Inflammatory macrophage treated with lipopolysaccharide for 4 hours (primary cell): ENCODE data around the gene ARL4D.
"Not testable (repeated sequence)": the region's sequence is repeated elsewhere in the genome, so short reads cannot be mapped to it uniquely, and the experiment has no call there.

Experiments used
- DNase-seq: peaks from one replicate; pipeline ENCODE4 v3.0.0-alpha.2; 2020

The ARL4D gene

DNA sequence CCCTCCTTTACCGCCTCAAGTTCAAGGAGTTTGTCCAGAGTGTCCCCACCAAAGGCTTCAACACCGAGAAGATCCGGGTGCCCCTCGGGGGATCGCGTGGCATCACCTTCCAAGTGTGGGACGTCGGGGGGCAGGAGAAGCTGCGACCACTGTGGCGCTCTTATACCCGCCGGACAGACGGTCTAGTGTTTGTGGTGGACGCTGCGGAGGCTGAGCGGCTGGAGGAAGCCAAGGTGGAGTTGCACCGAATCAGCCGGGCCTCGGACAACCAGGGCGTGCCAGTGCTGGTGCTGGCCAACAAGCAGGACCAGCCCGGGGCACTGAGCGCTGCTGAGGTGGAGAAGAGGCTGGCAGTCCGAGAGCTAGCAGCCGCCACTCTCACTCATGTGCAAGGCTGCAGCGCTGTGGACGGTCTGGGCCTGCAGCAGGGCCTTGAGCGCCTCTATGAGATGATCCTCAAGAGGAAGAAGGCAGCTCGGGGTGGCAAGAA lies 1.1 kb downstream of the ARL4D start:
- no peak for DNase-seq

GRCh38 chr17:43400943-43401717 lies 2.3 kb downstream of the ARL4D start:
- DNase-seq: peak; percentile 29

DNA sequence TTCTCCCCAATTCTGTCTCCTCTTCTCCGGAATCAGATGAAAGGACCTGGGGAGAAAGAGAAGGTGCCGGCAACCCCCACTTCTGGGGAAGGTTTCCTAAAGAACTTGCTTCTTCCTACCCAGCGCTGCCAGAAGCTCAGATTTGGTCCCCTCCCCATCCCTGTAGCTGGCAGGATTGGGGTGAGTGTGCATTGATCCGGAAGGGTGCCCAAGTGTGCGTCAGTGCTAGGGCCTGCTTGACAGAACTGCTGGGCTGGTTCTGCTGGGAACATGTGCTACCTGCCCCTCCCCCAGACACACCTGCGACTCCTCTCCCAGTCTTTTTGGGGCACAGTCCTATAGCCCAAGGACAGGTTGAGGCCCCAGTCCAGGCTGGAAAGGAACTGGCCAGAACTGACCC lies 3.3 kb downstream of the ARL4D start:
- DNase-seq: no peak

DNA sequence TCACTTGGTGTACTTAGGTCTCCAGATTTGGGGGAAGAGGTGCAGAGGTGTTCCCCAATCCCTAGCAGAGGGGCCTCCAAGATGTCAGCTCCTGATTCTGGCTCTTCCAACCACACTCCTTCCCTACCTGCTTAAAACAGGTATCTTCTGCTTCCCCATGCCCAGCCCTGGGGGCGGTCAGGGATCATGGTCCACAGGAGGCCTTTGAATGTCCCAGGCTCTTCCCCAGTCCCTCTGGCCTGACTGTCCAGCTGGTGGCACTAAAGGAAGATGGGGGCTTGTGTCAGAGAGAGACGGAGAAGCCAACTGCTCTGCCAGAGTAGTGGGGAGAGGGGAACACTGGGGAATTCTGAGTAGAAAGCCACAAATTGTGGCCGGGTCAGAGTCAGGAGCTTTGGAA lies 3.8 kb downstream of the ARL4D start:
- no peak for DNase-seq

DNA sequence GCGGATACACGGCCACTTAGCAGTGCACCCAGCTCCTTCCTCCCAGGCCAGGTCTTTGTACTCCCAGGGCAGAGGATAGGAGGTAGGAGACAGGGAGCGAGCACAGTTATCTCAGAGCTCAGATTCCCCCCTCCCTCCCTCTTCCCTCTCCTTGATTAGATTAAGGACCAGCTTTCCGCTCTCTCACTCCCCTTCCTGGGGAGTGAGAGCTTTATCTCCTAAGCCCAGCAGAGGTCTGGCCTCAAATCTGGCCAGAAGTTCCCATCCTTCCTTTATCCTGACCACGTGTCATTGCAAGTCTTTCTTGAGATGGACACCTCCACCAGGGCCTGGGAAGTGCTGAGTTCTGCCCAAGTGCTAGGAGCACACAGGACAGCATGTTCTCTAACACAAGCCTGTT lies 5.1 kb downstream of the ARL4D start:
- no peak for DNase-seq

DNA sequence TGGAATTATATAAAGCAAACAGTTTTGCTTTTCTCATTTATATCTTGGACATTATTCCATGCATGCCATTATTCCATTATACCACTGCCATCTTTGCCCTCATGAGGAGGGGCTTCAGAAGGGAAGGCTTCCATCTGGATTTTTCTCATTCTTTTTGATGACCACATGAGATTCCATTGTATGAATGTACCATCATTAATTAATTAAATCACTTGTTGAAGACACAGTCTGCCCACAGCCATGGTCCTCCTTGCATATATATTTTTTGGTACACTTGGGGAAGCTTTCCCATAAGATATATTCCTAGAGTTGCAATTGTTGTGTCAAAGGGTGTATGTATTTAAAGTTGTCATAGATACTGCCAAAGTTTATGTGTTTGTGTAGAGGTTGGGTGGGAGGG lies 7.1 kb downstream of the ARL4D start:
- DNase-seq: no peak

DNA sequence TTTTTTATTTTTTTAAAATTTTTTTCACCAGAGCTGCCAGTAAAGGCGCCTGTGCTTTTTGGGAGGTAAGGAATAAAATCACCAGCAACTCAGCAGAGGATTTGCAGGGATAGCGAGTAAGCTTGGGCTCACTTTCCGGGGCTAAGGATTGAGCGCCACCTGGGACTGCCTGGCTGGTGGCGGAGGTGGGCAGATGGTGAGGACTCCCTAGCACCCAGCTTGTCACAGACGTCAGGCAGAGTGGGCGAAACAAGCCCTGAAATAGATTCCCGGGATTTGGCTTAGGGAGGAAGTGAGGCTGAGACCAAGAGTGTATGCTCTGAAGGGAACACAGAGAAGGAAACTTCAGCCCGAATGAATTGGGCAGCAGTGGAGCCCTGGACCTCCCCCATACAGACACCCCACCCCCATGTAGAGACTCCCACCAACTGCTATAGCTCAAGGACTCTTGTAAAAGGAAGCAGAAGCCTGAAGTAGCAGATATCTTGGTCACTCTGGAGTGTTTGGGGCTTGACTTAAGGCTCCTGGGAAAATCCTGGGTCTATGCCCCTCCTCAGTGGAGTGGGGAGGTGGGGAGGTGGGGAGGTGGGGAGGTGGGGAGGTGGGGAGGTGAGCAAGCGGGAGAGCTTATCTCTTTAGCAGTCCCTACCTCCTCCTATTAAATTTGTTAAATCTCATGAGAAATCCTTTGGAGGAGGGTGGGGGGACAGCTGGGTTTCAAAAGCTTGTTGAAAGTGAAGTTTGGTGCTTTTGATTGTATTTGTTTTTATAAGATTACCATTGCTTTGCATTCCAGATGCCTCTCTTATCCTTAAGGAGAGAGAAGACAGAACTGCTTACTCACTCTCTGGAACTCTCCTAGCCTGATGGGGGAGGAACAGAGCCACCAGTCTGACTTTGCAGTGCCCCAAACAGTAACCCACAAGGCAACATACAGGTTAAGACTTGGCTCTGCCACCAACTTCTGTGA lies 8.2 kb downstream of the ARL4D start:
- no peak for DNase-seq

DNA sequence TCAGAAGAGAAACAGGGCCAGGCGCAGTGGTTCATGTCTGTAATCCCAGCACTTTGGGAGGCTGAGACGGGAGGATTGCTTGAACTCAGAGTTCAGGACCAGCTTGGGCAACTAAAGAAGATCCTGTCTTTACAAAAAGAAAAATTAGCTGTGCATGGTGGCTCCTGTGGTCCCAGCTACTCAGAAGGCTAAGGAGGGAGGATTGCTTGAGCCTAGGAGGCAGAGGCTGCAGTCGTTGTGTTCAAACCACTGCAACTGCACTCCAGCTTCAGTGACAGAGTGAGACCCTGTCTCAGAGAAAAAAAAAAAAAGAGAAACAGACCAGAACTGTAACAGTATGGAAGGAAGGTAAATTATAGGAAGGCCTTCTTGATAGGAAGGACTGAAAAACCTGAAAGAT lies 10.3 kb downstream of the ARL4D start:
- no peak for DNase-seq

- DNase-seq: no peak
These were observed 12.0 kb downstream of the ARL4D start for GRCh38 chr17:43410557-43411368.

DNA sequence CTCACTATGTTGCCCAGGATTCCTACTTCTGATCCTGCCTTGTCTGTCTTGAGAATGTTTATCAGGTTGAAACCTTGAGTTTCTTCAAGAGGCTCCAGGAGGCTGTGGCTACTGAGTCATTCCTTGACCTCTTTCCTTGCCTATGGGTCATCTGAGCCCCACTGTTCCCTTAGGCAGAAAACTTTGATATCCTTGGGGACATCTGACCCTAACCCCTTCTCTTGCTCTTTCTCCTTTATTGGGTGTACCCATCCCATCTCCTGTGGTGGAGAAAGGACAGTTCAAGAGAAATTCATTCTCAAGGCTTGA lies 12.5 kb downstream of the ARL4D start:
- no peak for DNase-seq

DNA sequence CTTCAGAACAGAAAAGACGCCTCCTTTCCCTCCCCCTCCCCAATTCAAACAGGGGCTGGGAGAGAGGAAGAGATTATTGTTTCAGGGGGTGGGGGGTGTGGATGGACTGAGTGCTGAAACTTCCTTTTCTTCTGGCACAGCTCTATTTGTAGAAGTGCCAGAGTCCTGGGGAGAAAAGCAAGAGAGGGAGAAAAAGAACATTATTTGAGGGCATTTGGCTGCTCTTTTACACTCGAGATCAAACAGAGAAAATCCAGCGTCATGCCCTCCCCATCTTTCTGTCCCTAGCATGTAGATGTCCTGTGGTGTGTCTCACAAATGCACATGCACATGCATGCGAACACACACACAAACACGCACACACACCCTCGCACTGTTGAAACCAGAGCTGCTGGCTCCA lies 13.0 kb downstream of the ARL4D start:
- DNase-seq: no peak

- DNase-seq: no peak
These were observed 13.4 kb downstream of the ARL4D start for GRCh38 chr17:43412166-43412565.

DNA sequence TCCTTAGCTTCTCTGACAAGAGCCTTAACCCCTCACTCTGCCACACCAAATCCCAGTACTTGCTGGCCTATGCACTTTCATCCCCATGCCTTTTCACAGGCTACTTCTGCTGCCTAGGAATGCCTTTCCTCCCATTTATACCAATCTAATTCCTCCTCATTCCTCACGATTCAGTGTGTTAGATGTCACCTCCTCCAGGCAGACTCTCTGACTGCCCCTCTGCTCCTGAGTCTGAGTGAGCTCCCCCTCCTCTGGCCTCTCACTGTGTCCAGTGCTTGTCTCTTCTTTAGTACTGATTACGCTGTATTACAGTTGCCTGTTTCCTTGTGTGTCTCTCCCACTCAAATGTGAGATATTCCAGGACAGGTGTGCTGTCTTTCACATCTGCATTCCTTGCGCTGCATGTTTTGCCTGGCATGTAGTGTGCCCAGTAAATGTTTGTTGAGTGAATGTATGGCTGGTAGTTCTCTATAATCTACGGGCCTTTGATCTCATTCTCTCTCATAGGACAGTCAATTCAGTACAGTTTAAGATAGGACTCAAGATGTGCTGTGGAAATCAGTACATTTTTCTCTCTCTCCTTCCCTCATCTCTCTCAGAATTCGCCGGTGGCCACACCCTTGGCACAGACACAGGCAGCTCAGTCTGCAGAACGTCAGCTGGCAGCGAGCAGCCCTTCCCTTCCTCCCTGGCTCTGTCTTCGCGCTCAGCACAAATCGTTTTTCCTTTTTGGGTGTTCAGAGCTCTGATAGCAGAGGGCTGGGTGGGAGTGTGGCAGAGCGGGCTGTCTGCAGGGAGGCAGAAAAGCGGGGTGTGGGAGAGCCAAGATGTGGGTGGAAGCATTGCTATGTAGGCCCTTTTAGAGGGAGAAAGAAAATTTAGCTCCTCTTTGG lies 18.5 kb downstream of the ARL4D start:
- no peak for DNase-seq

GRCh38 chr17:43418441-43419374 lies 19.9 kb downstream of the ARL4D start:
- peak; percentile 77 for DNase-seq

DNA sequence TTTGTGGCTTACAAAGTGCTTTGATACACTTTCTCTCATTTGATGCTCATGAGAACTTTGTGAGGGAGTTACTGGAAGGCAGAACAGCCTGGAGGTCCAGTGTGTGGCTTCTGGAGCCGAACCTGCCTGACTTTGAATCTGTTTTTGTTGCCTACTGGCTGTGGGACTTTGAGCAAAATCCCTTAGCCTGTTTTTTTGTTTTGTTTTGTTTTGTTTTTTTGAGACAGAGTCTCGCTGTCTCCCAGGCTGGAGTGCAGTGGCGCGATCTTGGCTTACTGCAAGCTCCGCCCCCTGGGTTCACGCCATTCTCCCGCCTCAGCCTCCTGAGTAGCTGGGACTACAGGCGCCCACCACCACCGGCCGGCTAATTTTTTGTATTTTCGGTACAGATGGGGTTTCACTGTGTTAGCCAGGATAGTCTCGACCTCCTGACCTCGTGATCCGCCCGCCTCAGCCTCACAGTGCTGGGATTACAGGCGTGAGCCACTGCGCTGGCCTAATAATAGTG lies 20.6 kb downstream of the ARL4D start:
- not testable (repeated sequence) for DNase-seq

GRCh38 chr17:43423777-43424455 lies 25.1 kb downstream of the ARL4D start:
- no peak for DNase-seq

DNA sequence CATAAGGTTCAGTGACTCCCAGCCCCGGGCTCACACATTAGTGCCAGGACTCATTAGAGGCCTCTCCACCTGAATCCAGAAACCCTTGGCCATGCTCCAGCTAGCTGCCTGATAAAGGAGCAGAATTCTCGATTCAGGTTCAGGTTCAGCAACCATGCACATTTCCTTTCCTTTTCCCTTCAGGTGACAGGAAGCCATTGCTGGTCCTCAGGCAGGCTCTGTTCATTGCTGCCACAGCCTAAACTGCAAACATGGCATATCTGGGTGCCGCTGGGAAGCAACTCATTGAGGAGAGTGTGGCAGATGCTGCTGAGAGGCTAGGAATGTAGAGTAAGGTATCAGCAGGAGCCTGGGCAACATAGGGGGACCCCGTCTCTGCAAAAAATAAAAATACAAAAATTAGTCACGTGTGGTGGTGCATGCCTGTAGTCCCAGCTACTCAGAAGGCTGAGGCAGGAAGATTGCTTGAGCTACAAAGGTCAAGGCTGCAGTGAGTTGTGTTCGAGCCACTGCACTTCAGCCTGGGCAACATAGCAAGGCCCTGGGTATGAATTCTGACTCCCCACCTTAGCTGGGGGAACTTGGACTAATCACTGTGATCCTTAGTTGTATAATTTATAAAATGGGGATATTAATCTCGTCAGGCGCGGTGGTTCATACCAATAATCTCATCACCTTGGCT lies 28.7 kb downstream of the ARL4D start:
- DNase-seq: no peak

GRCh38 chr17:43428524-43428923 lies 29.7 kb downstream of the ARL4D start:
- no peak for DNase-seq

DNA sequence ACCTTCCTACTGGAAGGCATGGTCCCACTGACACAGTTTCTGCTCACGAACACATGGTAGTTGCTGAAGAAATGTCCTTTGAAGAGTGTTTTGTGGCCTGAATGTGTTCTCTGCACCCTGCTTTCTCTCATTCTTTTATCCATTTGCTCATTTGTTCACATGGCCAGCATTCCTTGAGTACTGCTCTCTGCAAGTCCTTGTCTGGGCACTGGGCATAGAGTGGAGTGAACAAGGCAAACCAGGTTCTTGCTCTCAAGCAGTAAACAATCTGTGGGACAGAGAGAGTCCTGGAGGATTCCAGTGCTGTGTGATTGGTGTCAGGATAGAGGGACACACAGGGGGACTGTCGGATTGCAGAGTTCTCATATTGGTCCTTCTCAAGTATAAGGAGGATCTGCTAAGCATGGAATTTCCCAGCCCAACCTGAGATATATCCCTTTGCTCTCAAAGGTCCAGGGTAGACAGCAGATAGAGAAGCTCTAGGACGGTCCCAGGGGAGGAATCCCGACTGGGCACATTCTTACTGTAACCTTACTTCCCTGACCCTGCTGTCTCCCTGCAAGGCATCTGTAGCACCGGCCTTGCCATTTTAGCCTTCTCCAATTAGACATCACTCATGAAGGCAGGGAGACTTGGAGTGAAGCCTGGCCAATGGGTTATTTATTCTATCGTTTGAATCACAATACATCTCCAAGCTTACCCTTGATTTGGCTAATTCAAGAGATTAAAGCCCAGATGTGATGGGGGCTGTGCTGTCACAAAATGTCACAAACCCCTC lies 32.3 kb downstream of the ARL4D start:
- DNase-seq: no peak
